GM19238 (cell line): Measurements from ENCODE around the gene COX7A1.

Experiments
- DNase-seq: peaks from one replicate; pipeline ENCODE4 v3.0.0; 2011; ENCODE audit warnings: low spot score; ENCODE audit not compliant: insufficient read length

Gene COX7A1

DNA sequence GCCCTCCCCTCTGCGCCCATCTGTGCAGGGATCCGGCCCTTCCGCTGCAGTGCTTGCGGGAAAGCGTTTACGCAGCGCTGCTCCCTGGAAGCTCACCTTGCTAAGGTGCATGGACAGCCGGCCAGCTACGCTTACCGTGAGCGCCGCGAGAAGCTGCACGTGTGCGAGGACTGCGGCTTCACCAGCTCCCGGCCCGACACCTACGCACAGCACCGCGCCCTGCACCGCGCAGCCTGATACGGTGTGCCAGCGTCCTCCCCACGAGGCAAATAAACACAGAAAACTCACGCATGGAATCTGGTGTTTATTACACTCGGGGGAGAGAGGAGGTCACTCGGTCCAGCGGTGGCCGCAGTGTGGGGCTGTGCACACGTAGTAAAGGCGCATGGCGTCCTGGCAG is 38.8 kb downstream of the COX7A1 start:
- DNase-seq = no peak

DNA sequence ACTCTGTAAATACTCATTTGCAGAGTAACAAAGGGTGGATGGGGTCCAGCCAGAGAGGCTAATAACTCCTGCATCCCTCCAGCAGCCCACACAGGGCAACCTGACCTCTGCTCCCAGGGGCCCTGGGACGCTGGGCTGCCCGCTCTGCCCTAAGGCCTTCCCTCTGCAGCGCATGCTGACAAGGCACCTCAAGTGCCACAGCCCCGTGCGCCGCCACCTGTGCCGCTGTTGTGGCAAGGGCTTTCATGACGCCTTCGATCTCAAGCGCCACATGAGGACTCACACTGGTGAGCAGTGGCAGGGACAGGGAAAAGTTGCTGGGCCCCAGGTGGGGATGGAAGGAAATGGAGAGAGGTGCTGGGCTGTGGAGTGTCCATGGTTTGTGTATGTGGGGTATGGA is 39.6 kb downstream of the COX7A1 start:
- no peak for DNase-seq

DNA sequence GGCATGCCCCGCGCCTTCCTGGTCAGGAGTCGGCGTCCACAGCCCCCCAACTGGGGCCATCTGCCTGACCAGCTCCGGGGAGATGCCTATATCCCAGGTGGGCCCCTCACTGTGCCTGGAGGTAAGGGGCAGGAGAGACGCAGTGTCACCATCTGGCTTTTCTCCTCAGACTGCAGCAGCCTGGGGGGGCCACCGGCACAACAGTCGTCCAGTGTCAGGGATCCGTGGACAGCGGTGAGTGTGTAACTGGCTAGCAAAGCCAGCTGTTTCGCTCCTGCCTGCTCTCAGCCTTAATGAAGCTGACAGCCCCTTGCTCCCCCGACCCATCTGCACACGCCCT is 41.1 kb downstream of the COX7A1 start:
- no peak for DNase-seq

GRCh38 chr19:36110487-36111199 is 41.6 kb downstream of the COX7A1 start, which contains the start of gene OVOL3:
OVOL3 (plus strand) TSS chr19:36111143; CDS start chr19:36111203, 60 bp downstream.
- DNase-seq = no peak

DNA sequence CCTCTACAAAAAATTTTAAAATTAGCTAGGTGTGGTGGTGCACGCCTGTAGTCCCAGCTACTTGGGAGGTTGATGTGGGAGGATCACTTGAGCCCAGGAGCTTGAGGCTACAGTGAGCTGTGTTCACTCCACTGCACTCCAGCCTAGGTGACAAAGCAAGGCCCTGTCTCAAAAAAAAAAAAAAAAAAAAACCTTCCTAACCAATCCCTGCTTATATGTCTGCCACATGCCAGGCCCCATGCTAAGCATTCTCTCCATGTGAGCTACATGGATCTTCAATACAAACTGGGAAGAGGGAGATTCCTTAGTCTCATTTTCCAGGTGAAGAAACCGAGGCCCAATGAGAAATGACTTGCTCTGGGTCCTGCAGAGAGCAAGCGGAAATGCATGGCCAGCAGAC is 43.6 kb downstream of the COX7A1 start:
- no peak for DNase-seq

GRCh38 chr19:36106991-36107390 is 45.3 kb downstream of the COX7A1 start:
- DNase-seq = no peak

- no peak for DNase-seq
Observed at GRCh38 chr19:36106441-36106840, 45.8 kb downstream of the COX7A1 start.

DNA sequence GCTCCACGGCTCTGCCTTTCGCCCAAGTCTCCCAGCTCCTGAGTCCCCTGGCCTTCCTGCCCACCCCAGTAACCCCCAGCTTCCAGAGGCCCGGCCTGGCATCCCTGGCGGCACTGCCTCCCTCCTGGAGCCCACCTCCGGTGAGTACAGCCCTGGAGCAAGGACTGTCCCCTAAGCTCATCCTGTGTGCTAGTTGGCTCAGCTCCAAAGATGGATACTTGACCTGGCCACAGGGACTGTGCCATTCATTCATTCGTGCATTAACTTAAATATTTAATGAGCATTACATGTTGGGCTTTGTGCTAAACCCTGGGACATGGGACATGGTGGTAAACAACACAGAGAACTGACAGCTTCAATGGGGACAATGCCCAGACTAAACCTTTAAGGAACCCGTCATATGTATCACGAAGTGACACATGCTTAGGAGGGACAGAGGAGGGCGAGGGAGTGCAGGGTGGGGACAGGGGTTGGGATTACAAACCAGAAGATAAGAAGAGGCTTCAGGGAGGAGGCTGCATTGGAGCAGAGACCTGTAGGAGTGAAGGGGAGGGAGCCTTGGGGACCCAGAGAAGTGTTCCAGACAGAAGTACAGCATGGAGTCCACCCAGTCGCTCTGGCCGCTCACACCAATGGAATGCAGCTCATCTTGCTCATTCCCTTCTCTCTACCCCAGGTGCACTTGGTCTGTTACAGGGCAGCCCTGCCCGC is 48.2 kb downstream of the COX7A1 start:
- no peak for DNase-seq

DNA sequence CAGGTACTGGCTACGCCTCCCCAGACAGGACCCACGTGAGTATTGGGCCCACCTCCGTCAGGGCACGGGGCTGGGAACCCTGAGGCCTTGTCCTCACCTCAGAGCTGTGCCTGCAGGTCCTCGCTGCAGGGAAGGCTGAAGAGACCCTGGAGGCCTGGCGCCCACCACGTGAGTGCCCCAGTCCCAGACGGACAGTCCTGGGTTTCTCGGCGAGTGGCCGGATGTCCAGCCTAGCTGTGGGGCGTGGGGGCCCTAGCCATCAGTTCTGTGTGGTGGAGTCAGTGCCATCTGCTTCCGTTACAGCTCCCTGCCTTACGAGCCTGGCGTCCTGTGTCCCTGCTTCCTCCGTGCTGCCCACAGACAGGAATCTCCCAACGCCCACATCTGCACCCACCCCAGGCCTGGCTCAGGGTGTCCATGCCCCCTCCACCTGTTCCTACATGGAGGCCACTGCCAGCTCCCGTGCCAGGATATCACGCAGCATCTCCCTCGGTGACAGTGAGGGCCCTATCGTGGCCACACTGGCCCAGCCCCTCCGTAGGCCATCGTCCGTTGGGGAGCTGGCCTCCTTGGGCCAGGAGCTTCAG is 49.1 kb downstream of the COX7A1 start:
- no peak for DNase-seq

- no peak for DNase-seq
Observed at GRCh38 chr19:36101550-36102327, 50.5 kb downstream of the COX7A1 start.
